NCI-H748 treated with DMSO at 0.1 percent for 48 hours (cell line): ENCODE results near the gene TMEM250.
"Not testable (repeated sequence)": the region's sequence is repeated elsewhere in the genome, so short reads cannot be mapped to it uniquely, and the experiment has no call there.

Source experiments
- DNase-seq: peaks from one replicate; lab custom pipeline; 2025; lab: John Stamatoyannopoulos, UW

The TMEM250 gene

GRCh38 chr9:136118320-136119060 is at the start of gene TMEM250:
Gene TMEM250 (minus strand): TSS chr9:136118875. CDS start chr9:136116900, 1,975 bp downstream.
- peak; percentile 90 for DNase-seq

DNA sequence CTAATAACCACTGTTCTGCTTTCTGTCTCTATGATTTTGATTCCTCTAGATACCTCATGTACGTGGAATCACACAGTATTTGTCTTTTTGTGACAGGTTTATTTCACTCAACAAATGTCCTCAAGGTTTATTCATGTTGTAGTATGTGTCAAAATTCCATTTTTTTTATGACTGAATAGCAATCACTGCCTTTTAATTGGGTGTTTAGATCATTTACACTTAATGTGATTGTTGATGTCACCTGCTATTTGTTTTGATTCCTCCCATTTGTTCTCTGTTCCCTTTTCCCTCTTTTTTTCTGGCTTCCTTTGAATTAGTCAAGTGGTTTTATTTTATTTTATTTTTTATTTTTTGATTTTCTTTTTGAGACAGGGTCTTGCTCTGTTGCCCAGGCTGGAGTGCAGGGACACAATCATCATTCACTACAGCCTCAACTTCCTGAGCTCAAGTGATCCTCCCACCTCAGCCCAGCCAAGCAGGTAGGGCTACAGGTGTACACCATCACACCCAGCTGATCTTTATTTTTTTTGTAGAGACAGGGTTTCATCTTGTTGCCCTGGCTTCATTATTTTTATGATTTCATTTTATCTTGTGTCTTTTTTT is 44.7 kb upstream of the TMEM250 start:
- DNase-seq: no peak

DNA sequence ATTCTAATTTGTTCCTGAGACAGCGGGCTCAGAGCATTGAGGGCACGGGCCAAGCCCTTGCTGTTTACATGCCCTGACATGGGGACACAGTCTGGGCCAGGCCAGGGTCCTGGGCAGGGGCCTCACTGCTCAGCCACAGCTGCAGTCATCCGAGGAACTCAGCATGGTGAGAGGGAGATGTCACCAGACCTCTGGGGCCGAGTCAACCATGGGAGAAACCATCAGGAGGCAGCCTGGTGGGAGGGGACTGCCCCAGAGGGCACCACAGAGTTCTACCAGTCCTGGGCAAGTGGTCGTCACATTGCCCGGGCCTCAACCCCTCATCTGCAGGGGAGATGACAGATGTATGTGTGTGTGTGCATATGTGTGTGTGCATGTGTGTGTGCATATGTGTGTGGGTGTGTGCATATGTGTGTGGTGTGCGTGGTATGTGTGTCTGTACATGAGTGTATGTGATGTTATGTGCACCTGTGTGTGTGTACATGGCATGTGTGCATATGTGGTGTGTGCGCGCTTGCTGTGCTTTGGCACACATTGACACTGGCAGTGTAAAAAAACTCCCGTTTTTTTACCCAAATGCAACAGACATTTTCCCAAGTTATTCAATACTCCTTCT is 42.4 kb upstream of the TMEM250 start:
- DNase-seq: no peak

DNA sequence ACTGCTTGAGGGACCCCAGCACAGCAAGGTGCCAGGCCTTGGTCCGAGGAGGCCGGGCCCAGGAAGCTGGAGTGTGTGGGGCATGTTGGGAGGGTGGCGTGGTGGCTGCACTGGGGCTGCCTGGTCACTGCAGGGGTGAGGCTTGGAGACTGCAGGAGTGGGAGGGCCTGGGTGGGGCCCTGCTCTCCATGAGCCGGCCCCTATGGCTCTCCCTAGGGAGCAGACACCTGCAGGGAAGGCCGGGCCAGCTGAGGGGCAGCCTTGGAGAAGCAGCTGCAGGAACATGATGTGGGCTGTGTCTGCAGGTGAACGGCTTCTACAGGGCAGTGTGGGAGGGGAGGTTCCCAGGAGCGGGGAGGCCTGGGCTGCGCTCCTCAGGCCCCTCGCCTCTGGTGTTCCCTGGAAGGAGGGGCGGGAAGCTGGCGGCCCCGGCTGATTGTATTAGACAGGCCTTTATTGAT is 41.7 kb upstream of the TMEM250 start:
- DNase-seq: no peak

GRCh38 chr9:136159851-136160250 is 41.2 kb upstream of the TMEM250 start:
- DNase-seq: no peak

GRCh38 chr9:136157477-136158265 is 39.0 kb upstream of the TMEM250 start:
- DNase-seq: no peak

- DNase-seq: no peak
Measured at GRCh38 chr9:136156209-136157120, 37.8 kb upstream of the TMEM250 start.

- DNase-seq: no peak
Measured at GRCh38 chr9:136155576-136155975, 36.9 kb upstream of the TMEM250 start.

GRCh38 chr9:136154943-136155342 is 36.3 kb upstream of the TMEM250 start:
- DNase-seq: no peak

GRCh38 chr9:136153381-136154065 is 34.8 kb upstream of the TMEM250 start:
- no peak for DNase-seq

GRCh38 chr9:136152931-136153330 is 34.3 kb upstream of the TMEM250 start:
- no peak for DNase-seq

- no peak for DNase-seq
Measured at GRCh38 chr9:136152543-136152866, 33.8 kb upstream of the TMEM250 start.

- no peak for DNase-seq
Measured at GRCh38 chr9:136151848-136152542, 33.3 kb upstream of the TMEM250 start.

- DNase-seq: no peak
Measured at GRCh38 chr9:136151214-136151804, 32.6 kb upstream of the TMEM250 start.

- DNase-seq: not testable (repeated sequence)
Measured at GRCh38 chr9:136150664-136151213, 32.1 kb upstream of the TMEM250 start.

DNA sequence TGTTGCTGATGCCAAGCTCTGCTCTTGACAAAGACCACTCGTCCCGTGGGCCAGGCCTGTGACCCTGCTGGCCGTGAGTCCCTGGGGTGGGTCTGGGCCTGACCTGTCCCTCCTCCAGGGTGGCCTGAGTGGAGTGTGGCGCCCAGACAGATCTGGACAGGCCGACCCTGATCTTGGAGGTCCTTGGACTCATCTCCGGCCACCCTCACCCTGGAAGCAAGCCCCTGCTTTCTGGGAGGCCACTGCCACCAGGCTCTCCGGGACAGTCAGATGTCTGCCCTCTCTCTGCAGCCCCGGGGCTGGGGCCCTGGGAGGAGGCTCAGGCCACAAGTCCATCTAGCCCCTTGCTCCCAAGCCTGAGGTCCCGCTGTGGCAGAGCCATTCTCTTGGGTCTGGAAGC is 31.2 kb upstream of the TMEM250 start:
- DNase-seq: no peak

DNA sequence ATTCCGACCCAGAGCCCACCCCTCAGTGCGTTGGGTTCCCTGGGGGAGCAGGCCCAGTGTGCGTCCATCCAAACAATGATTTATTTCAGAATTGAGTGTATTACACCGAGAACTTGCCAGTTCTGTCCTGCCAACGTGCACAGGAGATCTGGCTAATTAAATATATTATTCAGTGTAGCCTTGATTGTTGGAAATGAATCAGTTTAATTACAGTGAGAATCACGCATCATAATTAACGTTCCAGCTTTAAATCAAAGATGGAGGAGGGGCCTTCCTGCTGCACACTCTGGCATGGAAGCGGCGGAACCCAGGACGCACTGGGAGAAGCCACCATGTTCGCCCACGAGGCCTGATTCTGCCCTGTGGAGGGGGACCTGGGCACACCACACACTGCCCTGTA is 30.7 kb upstream of the TMEM250 start:
- DNase-seq: no peak

GRCh38 chr9:136148766-136149165 is 30.1 kb upstream of the TMEM250 start:
- no peak for DNase-seq

GRCh38 chr9:136147890-136148714 is 29.4 kb upstream of the TMEM250 start:
- DNase-seq: no peak
